ENCODE measurements around the gene EDAR. TPM values are rescaled to one million over a fixed set of nuclear protein-coding genes. Genes with fewer than 3 reads are reported as not detected.

Gene EDAR
- total RNA-seq, 1 experiment from 2014 or later = 0.15 TPM

GRCh38 chr2:108932736-108933332, 56.2 kb downstream of the EDAR start:
- Histone ChIP-seq H3K27me3 (ENCODE audit: insufficient read depth, low read length) (no peaks in the 10 kb centered on the region), H2AFZ (ENCODE audit: low read depth, low read length, poor library complexity, severe bottlenecking) (no peak overlapping the region), H3K9me3 (ENCODE audit: control insufficient read depth in 1 of 2, insufficient read depth in 1 of 2, low read depth in 1 of 2, low read length in 2 of 2) (no peaks in the 10 kb centered on the region), H3K9ac (ENCODE audit: low read length) (no peak overlapping the region), H3K79me2 (ENCODE audit: insufficient read depth, low read length) (no peaks in the 10 kb centered on the region), H3K4me2 (ENCODE audit: low read length) (no peak overlapping the region), H3K4me3 (replicated peaks in 1 of 2; ENCODE audit: low read depth in 1 of 2, low read length in 2 of 2) (no peak overlapping the region), H3K36me3 (ENCODE audit: control insufficient read depth in 1 of 2, insufficient read depth in 2 of 2, low read length in 2 of 2) (no peaks in the 10 kb centered on the region), H3K9me2 (ENCODE audit: insufficient read depth) (no peaks in the 10 kb centered on the region), H4K20me1 (ENCODE audit: insufficient read depth) (no peaks in the 10 kb centered on the region), H3K27ac (ENCODE audit: low read depth, low read length) (no peak overlapping the region), H3K4me1 (ENCODE audit: control insufficient read depth in 1 of 2, insufficient read depth in 2 of 2, low read length in 2 of 2) (no peaks in the 10 kb centered on the region)
- ChIA-PET POLR2A (no interaction called here), CTCF (no interaction called here), RAD21 (ENCODE audit: low non-redundant PET in 1 of 2, low total read pairs in 2 of 2, uncharacterized antibody in 2 of 2, unreplicated experiment in 2 of 2) (no interaction called here)
- TF ChIP-seq REST (IDR thresholded peaks at IDR 0.05; ENCODE audit: low read depth) (no peak), EGR1 (IDR thresholded peaks at IDR 0.05; ENCODE audit: low read depth) (no peak), SRF (IDR thresholded peaks at IDR 0.05; ENCODE audit: low read depth) (no peak), JUND (IDR thresholded peaks at IDR 0.05) (no peak)
- DNase-seq (ENCODE audit: low read depth, low spot score) = no peak
- no peak for ATAC-seq
- BruUV-seq (replicated peaks) = no TSS peak
- intact Hi-C loops (cut with micrococcal nuclease) = no loop called here

- ATAC-seq (no peak), DNase-seq (ENCODE audit: low read depth, low spot score) (no peak)
- Histone ChIP-seq H3K27ac (ENCODE audit: low read depth, low read length) (no peak overlapping the region), H3K4me2 (ENCODE audit: low read length) (no peak overlapping the region), H2AFZ (ENCODE audit: low read depth, low read length, poor library complexity, severe bottlenecking) (no peak overlapping the region), H3K4me1 (ENCODE audit: control insufficient read depth in 1 of 2, insufficient read depth in 2 of 2, low read length in 2 of 2) (no peaks in the 10 kb centered on the region), H3K9me2 (ENCODE audit: insufficient read depth) (no peaks in the 10 kb centered on the region), H4K20me1 (ENCODE audit: insufficient read depth) (no peaks in the 10 kb centered on the region), H3K27me3 (ENCODE audit: insufficient read depth, low read length) (no peaks in the 10 kb centered on the region), H3K4me3 (replicated peaks in 1 of 2; ENCODE audit: low read depth in 1 of 2, low read length in 2 of 2) (no peak overlapping the region), H3K9me3 (ENCODE audit: control insufficient read depth in 1 of 2, insufficient read depth in 1 of 2, low read depth in 1 of 2, low read length in 2 of 2) (no peaks in the 10 kb centered on the region), H3K36me3 (ENCODE audit: control insufficient read depth in 1 of 2, insufficient read depth in 2 of 2, low read length in 2 of 2) (no peaks in the 10 kb centered on the region), H3K9ac (ENCODE audit: low read length) (no peak overlapping the region), H3K79me2 (ENCODE audit: insufficient read depth, low read length) (no peaks in the 10 kb centered on the region)
- ChIA-PET CTCF (no interaction called here), POLR2A (no interaction called here), RAD21 (ENCODE audit: low non-redundant PET in 1 of 2, low total read pairs in 2 of 2, uncharacterized antibody in 2 of 2, unreplicated experiment in 2 of 2) (no interaction called here)
- intact Hi-C loops (cut with micrococcal nuclease) = no loop called here
- no peak for TF ChIP-seq SP1 (IDR thresholded peaks at IDR 0.05; ENCODE audit: low read depth)
- TF ChIP-seq SIN3A (IDR thresholded peaks at IDR 0.05; ENCODE audit: low read depth) = no peak
- no TSS peak for BruUV-seq (replicated peaks)
Measured at GRCh38 chr2:108931372-108931771, 57.6 kb downstream of the EDAR start.
